ENCODE results near the gene KCNQ1OT1. TPM values are rescaled to one million over a fixed set of nuclear protein-coding genes. Genes with fewer than 3 reads are reported as not detected.
A peak's percentile ranks its signal among the peaks of the same experiment; 100 is the strongest.

The KCNQ1OT1 gene
- total RNA-seq, 1 experiment from 2014 or later: 1.2 TPM

GRCh38 chr11:2669634-2670469 lies 29.9 kb downstream of the KCNQ1OT1 start:
- Histone ChIP-seq H3T11ph (ENCODE audit: low read length) (no peak overlapping the region), H2AK5ac (ENCODE audit: insufficient read length, low read length) (no peak overlapping the region), H3K4ac (ENCODE audit: low read depth, low read length) (no peak overlapping the region), H2BK15ac (ENCODE audit: low read depth, low read length) (no peak overlapping the region), H2BK5ac (ENCODE audit: insufficient read length, low read length) (no peak overlapping the region), H3K79me2 (ENCODE audit: insufficient read depth, low read length) (no peaks in the 10 kb centered on the region), H3K14ac (ENCODE audit: insufficient read depth, low read length) (no peak overlapping the region), H3K27ac (ENCODE audit: insufficient read length, low read depth, low read length) (no peak overlapping the region), H4K8ac (replicated peaks; ENCODE audit: insufficient read length, low read depth, low read length) (no peak overlapping the region), H4K5ac (ENCODE audit: insufficient read length, low read depth, low read length) (no peak overlapping the region), H3K9me3 (ENCODE audit: control insufficient read depth, low read depth, low read length) (no peaks in the 10 kb centered on the region), H4K91ac (ENCODE audit: insufficient read length, low read depth, low read length) (no peak overlapping the region), H3K79me1 (ENCODE audit: insufficient read depth, low read depth, low read length, poor library complexity, severe bottlenecking) (no peaks in the 10 kb centered on the region), H3K18ac (ENCODE audit: insufficient read length, low read depth, low read length) (no peak overlapping the region), H2AFZ (ENCODE audit: low read length) (no peak overlapping the region), H3K4me1 (ENCODE audit: insufficient read depth, low read length) (no peaks in the 10 kb centered on the region), H3K27me3 (ENCODE audit: insufficient read depth, low read length) (no peaks in the 10 kb centered on the region), H3K4me2 (ENCODE audit: insufficient read depth, insufficient read length, low read length) (no peak overlapping the region), H3K56ac (ENCODE audit: insufficient read length, low read depth, low read length) (no peak overlapping the region), H2BK20ac (ENCODE audit: low read depth, low read length, poor library complexity, severe bottlenecking) (no peak overlapping the region), H3K9ac (ENCODE audit: extremely low read depth, insufficient read length, low read length) (no peak overlapping the region), H3K23ac (ENCODE audit: insufficient read length, low read depth, low read length) (no peak overlapping the region), H4K20me1 (ENCODE audit: control insufficient read depth, insufficient read depth, insufficient read length) (peaks cover 3% of the 10 kb centered on the region), H2BK120ac (ENCODE audit: low read depth, low read length, poor library complexity, severe bottlenecking) (no peak overlapping the region), H3K23me2 (ENCODE audit: insufficient read length, low read depth, low read length, poor library complexity, severe bottlenecking) (no peaks in the 10 kb centered on the region), H2BK12ac (ENCODE audit: insufficient read length, low read depth, low read length) (no peak overlapping the region)
- no CpG with 5 or more reads among the region's 8 CpGs for WGBS (ENCODE audit: extremely low coverage, insufficient read length, low lambda C conversion rate)
- H3K4me1 Mint-ChIP-seq: peaks cover 7 to 11% of the 10 kb centered on the region in 2 experiments
- TF ChIP-seq CTCF (conservative IDR thresholded peaks at IDR 0.05): no peak
- peak; percentile 17 for DNase-seq
- peaks cover 2 to 8% (median 5%) of the 10 kb centered on the region in 3 experiments; a peak in 5 of 7 replicates for H3K36me3 Mint-ChIP-seq (ENCODE audit: insufficient read depth in 1 of 3, low read depth in 3 of 3)
- no peak overlapping the region for H3K4me3 Mint-ChIP-seq
- no peak overlapping the region; a peak in 2 of 7 replicates for H3K27ac Mint-ChIP-seq
- H3K9me3 Mint-ChIP-seq: peaks cover 0 to 3% of the 10 kb centered on the region in 2 experiments; a peak in 3 of 5 replicates
- peaks cover 28% of the 10 kb centered on the region for H3K27me3 Mint-ChIP-seq (ENCODE audit: low read depth)
